Ramos (cell line): ENCODE measurements around the gene SLC9A8.
"Not testable (repeated sequence)": the region's sequence is repeated elsewhere in the genome, so short reads cannot be mapped to it uniquely, and the experiment has no call there.

Source experiments
- in situ Hi-C: fragments of 300-500 bp; cut with MboI; formaldehyde crosslinking; loops from one replicate; pipeline ENCODE4 v1.14.3; 2022; ENCODE audit warnings: low sequenced_read_pairs; ENCODE audit not compliant: unreplicated experiment

Gene SLC9A8

GRCh38 chr20:49845060-49845459 lies 32.4 kb downstream of the SLC9A8 start:
- in situ Hi-C loops, result no loop called here

GRCh38 chr20:49846206-49846807 lies 33.7 kb downstream of the SLC9A8 start:
- in situ Hi-C loops, result no loop called here

- in situ Hi-C loops, result loop anchor here (5.0 kb wide), 1 partner anchor 248 kb away; no protein-coding TSS in a partner anchor
These were observed 38.0 kb downstream of the SLC9A8 start for GRCh38 chr20:49850463-49851230.

- in situ Hi-C loops, result loop anchor here (5.0 kb wide), 1 partner anchor 249 kb away; no protein-coding TSS in a partner anchor
These were observed 38.6 kb downstream of the SLC9A8 start for GRCh38 chr20:49851231-49851705.

- in situ Hi-C loops, result loop anchor here (5.0 kb wide), 1 partner anchor 250 kb away; no protein-coding TSS in a partner anchor
These were observed 39.4 kb downstream of the SLC9A8 start for GRCh38 chr20:49851991-49852390.

- in situ Hi-C loops, result loop anchor here (5.0 kb wide), 1 partner anchor 250 kb away; no protein-coding TSS in a partner anchor
These were observed 40.0 kb downstream of the SLC9A8 start for GRCh38 chr20:49852522-49853080.

- in situ Hi-C loops, result loop anchor here (5.0 kb wide), 1 partner anchor 251 kb away; no protein-coding TSS in a partner anchor
These were observed 41.0 kb downstream of the SLC9A8 start for GRCh38 chr20:49853640-49854039.

GRCh38 chr20:49854190-49854875 lies 41.7 kb downstream of the SLC9A8 start:
- in situ Hi-C loops, result loop anchor here (5.0 kb wide), 1 partner anchor 252 kb away; no protein-coding TSS in a partner anchor

GRCh38 chr20:49856904-49857303 lies 44.3 kb downstream of the SLC9A8 start:
- in situ Hi-C loops, result no loop called here

GRCh38 chr20:49858076-49858585 lies 45.5 kb downstream of the SLC9A8 start:
- in situ Hi-C loops, result no loop called here

GRCh38 chr20:49859011-49859410 lies 46.4 kb downstream of the SLC9A8 start:
- in situ Hi-C loops, result no loop called here

GRCh38 chr20:49859807-49860206 lies 47.2 kb downstream of the SLC9A8 start:
- in situ Hi-C loops, result no loop called here

GRCh38 chr20:49861232-49861631 lies 48.6 kb downstream of the SLC9A8 start:
- in situ Hi-C loops, result not testable (repeated sequence)

GRCh38 chr20:49862607-49863200 lies 50.1 kb downstream of the SLC9A8 start:
- in situ Hi-C loops, result no loop called here

- in situ Hi-C loops, result no loop called here
These were observed 51.0 kb downstream of the SLC9A8 start for GRCh38 chr20:49863666-49864065.

- in situ Hi-C loops, result no loop called here
These were observed 52.9 kb downstream of the SLC9A8 start for GRCh38 chr20:49865559-49865958.

- in situ Hi-C loops, result no loop called here
These were observed 53.4 kb downstream of the SLC9A8 start for GRCh38 chr20:49866051-49866450.

GRCh38 chr20:49867453-49868215 lies 55.0 kb downstream of the SLC9A8 start:
- in situ Hi-C loops, result no loop called here

GRCh38 chr20:49868538-49868937 lies 55.9 kb downstream of the SLC9A8 start:
- in situ Hi-C loops, result no loop called here
